Neuronal stem cell (in vitro differentiated cells): Measurements from ENCODE around the gene PRDM9.
"Not testable (repeated sequence)": the region's sequence is repeated elsewhere in the genome, so short reads cannot be mapped to it uniquely, and the experiment has no call there.

ENCODE experiments used
- DNase-seq: peaks from one replicate; pipeline ENCODE4 v3.0.0-alpha.2; 2013; ENCODE audit warnings: low spot score
- H2AFZ ChIP-seq: one replicate; pipeline ENCODE4 v1.6.1; 2013; ENCODE audit warnings: mild to moderate bottlenecking, low read length, inconsistent platforms
- H2AK5ac ChIP-seq: 2 replicates; pipeline ENCODE4 v1.6.1; 2013; ENCODE audit warnings: low read depth, mild to moderate bottlenecking, inconsistent platforms, low read length, moderate library complexity, mixed read lengths
- H2BK120ac ChIP-seq: 2 replicates; pipeline ENCODE4 v1.6.1; 2013; ENCODE audit warnings: low read depth, mild to moderate bottlenecking, inconsistent platforms, low read length, moderate library complexity, mixed read lengths
- H2BK12ac ChIP-seq: one replicate; pipeline ENCODE4 v1.6.1; 2013; ENCODE audit warnings: low read length, inconsistent platforms
- H2BK15ac ChIP-seq: 2 replicates; pipeline ENCODE4 v1.6.1; 2013; ENCODE audit warnings: mild to moderate bottlenecking, low read length, inconsistent platforms, mixed read lengths
- H2BK5ac ChIP-seq: one replicate; pipeline ENCODE4 v1.6.1; 2013; ENCODE audit warnings: inconsistent platforms, mild to moderate bottlenecking, low read length, moderate library complexity
- H3K14ac ChIP-seq: one replicate; pipeline ENCODE4 v1.6.1; 2013; ENCODE audit warnings: low read length, inconsistent platforms
- H3K18ac ChIP-seq: 2 replicates; pipeline ENCODE4 v1.6.1; 2013; ENCODE audit warnings: low read length, inconsistent platforms
- H3K23ac ChIP-seq: 2 replicates; pipeline ENCODE4 v1.6.1; 2013; ENCODE audit warnings: low read depth, mild to moderate bottlenecking, mixed read lengths, low read length, inconsistent platforms; ENCODE audit not compliant: poor library complexity
- H3K27ac ChIP-seq: replicated peaks from 3 replicates; pipeline ENCODE4 v1.5.1; 2013; ENCODE audit warnings: low read length, inconsistent platforms
- H3K27me3 ChIP-seq, 3 experiments: 2 replicates each; pipeline ENCODE4 v1.6.1; 2013; ENCODE audit warnings: low read length in 3 of 3, mild to moderate bottlenecking in 2 of 3, inconsistent platforms in 1 of 3, low read depth in 1 of 3, mixed read lengths in 1 of 3, moderate library complexity in 1 of 3; ENCODE audit not compliant: control insufficient read depth in 3 of 3, insufficient read depth in 3 of 3
- H3K36me3 ChIP-seq, 2 donors: replicated peaks in 1 of 2; 2 replicates each; pipeline ENCODE4 v1.6.1; 2013; ENCODE audit warnings: low read length in 2 of 2; ENCODE audit not compliant: control insufficient read depth in 2 of 2, insufficient read depth in 2 of 2
- H3K4ac ChIP-seq: 2 replicates; pipeline ENCODE4 v1.6.1; 2013; ENCODE audit warnings: inconsistent platforms, mild to moderate bottlenecking, low read length, moderate library complexity
- H3K4me1 ChIP-seq, 2 donors: 1 replicate in 1 of 2; 2 replicates in 1 of 2; pipeline ENCODE4 v1.6.1; 2013; ENCODE audit warnings: low read length in 2 of 2, low read depth in 1 of 2; ENCODE audit not compliant: control insufficient read depth in 2 of 2, insufficient read depth in 1 of 2
- H3K4me2 ChIP-seq: one replicate; pipeline ENCODE4 v1.6.1; 2013; ENCODE audit warnings: mild to moderate bottlenecking, low read length, inconsistent platforms; ENCODE audit not compliant: insufficient read depth, poor library complexity, severe bottlenecking
- H3K4me3 ChIP-seq, 2 donors: 2 replicates each; pipeline ENCODE4 v1.5.1; 2013; ENCODE audit warnings: low read length in 2 of 2, mild to moderate bottlenecking in 2 of 2, inconsistent platforms in 1 of 2, moderate library complexity in 1 of 2
- H3K79me1 ChIP-seq: one replicate; pipeline ENCODE4 v1.6.1; 2013; ENCODE audit warnings: low read depth, mild to moderate bottlenecking, inconsistent platforms, low read length, moderate library complexity
- H3K9ac ChIP-seq: one replicate; pipeline ENCODE4 v1.6.1; 2013; ENCODE audit warnings: mild to moderate bottlenecking, low read depth, low read length, inconsistent platforms; ENCODE audit not compliant: poor library complexity
- H3K9me3 ChIP-seq, 2 donors: replicated peaks in 1 of 2; 2 replicates each; pipeline versions ENCODE3 to v1.6.1; 2013; ENCODE audit warnings: low read length in 2 of 2, mild to moderate bottlenecking in 2 of 2, inconsistent platforms in 1 of 2, low read depth in 1 of 2, mixed read lengths in 1 of 2, moderate library complexity in 1 of 2; ENCODE audit not compliant: control insufficient read depth in 2 of 2, insufficient read depth in 1 of 2
- H4K8ac ChIP-seq: one replicate; pipeline ENCODE4 v1.6.1; 2013; ENCODE audit warnings: low read depth, mild to moderate bottlenecking, inconsistent platforms, low read length, moderate library complexity
- H4K91ac ChIP-seq: one replicate; pipeline ENCODE4 v1.6.1; 2013; ENCODE audit warnings: low read length, low read depth, mild to moderate bottlenecking, inconsistent platforms; ENCODE audit not compliant: poor library complexity
- WGBS, 2 donors: extraction: QIAGEN DNeasy Blood & Tissue Kit; methylation state at CpG; one replicate each; pipeline ENCODE4 v1.1.7; 2013; ENCODE audit warnings: missing lambda C conversion rate in 2 of 2, mixed read lengths in 1 of 2; ENCODE audit not compliant: insufficient read length in 2 of 2, insufficient replicate concordance in 1 of 2; ENCODE audit errors: extremely low coverage in 2 of 2; 5-methylcytosine and 5-hydroxymethylcytosine counted together

The PRDM9 gene

DNA sequence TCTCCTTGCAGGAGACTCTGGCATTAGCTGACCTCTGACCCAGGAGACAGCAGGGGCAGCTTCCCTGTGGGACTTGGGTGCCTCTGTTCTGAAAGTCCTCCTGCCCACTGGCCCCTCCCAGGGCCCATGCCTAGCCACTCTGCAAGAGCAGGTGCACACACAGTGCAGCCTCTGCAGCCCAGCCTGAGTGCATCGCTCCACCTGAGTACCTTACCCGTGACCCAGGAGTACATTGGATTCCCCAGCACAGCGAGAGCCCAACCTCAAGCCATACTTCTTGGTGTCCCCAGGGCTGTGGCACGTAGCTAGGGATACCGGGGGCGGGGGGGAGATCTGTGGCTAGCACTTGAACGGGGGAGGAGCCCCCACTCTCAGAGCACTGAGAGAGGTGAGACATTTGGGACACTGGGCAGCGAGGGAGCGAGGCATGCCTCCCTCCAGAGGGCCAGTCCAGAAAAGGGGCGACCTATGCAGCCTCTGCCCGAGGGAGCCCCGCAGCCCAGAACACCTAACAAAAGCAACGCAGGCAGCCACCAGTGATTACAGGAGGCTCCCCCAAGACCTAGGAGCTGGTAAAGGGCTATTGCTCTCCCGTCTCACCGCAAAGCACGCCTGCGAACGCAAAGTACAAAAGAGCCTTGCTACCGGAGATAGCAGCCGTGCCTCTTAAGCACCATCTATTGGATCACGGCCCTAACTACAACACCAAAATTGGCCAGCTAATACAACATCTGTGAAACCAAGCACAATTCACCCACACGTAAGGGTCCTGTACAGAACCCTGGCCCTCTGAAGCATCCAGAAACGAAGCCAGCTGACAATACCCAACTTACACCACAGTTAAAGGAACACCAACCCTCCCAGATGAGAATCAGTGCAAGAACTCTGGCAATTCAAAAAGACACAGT lies 826 bp upstream of the PRDM9 start:
- H3K4me3 ChIP-seq = no peak overlapping the region
- no peaks in the 10 kb centered on the region for H3K4me1 ChIP-seq
- no peak for DNase-seq
- H3K79me1 ChIP-seq = no peaks in the 10 kb centered on the region
- H2BK120ac ChIP-seq = no peak overlapping the region
- H3K4me2 ChIP-seq = no peak overlapping the region
- H2BK15ac ChIP-seq = no peak overlapping the region
- no peak overlapping the region for H3K27ac ChIP-seq
- H4K8ac ChIP-seq = no peak overlapping the region
- no peak overlapping the region for H3K9ac ChIP-seq
- no peak overlapping the region for H3K14ac ChIP-seq
- no peak overlapping the region for H3K23ac ChIP-seq
- H2BK12ac ChIP-seq = peak overlapping the region; percentile 73
- no peaks in the 10 kb centered on the region for H3K27me3 ChIP-seq
- H2AK5ac ChIP-seq = no peak overlapping the region
- WGBS, 2 donors = no CpG with 5 or more reads among the region's 23 CpGs
- no peak overlapping the region for H3K4ac ChIP-seq
- H4K91ac ChIP-seq = no peak overlapping the region
- peak overlapping the region; percentile 64 for H3K18ac ChIP-seq
- no peak overlapping the region for H2BK5ac ChIP-seq
- peak overlapping the region; percentile 72 for H2AFZ ChIP-seq
- H3K9me3 ChIP-seq = no peaks in the 10 kb centered on the region
- H3K36me3 ChIP-seq = no peaks in the 10 kb centered on the region

DNA sequence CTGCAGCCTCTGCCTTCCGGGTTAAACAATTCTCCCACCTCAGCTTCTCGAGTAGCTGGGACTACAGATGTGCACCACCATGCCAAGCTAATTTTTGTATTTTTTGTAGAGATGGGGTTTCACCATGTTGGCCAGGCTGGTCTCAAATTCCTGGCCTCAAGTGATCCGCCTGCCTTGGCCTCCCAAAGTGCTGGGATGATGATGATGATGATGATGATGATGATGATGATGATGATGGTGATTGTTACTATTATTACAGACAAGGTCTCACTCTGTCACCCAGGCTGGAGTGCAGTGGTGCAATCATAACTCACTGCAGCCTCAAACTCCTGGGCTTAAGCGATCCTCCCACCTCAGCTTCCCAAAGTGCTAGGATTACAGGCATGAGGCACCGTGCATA lies 3.0 kb downstream of the PRDM9 start:
- H3K27me3 ChIP-seq, H4K91ac ChIP-seq, H2BK5ac ChIP-seq, H3K18ac ChIP-seq, H3K36me3 ChIP-seq, H3K4me2 ChIP-seq, H3K9ac ChIP-seq, H3K23ac ChIP-seq, H3K27ac ChIP-seq, H2AFZ ChIP-seq, H2BK15ac ChIP-seq, H2AK5ac ChIP-seq, H2BK120ac ChIP-seq, DNase-seq, H4K8ac ChIP-seq, H3K9me3 ChIP-seq, H3K4me1 ChIP-seq, H3K4ac ChIP-seq, H3K14ac ChIP-seq, H3K4me3 ChIP-seq, H2BK12ac ChIP-seq, H3K79me1 ChIP-seq: not testable (repeated sequence)
- WGBS, 2 donors = no CpG with 5 or more reads among the region's 5 CpGs

DNA sequence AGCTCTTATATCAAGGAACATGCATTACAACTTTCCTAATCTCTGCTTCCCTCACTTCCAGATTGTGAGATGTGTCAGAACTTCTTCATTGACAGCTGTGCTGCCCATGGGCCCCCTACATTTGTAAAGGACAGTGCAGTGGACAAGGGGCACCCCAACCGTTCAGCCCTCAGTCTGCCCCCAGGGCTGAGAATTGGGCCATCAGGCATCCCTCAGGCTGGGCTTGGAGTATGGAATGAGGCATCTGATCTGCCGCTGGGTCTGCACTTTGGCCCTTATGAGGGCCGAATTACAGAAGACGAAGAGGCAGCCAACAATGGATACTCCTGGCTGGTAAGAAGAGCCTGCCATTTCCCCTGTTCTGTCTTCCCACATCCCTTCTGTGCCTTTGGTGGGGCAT lies 15.1 kb downstream of the PRDM9 start:
- H2BK120ac ChIP-seq = no peak overlapping the region
- H3K4me3 ChIP-seq = no peak overlapping the region
- no peak overlapping the region for H3K14ac ChIP-seq
- no peak overlapping the region for H4K8ac ChIP-seq
- H2AK5ac ChIP-seq = no peak overlapping the region
- no peak overlapping the region for H3K27ac ChIP-seq
- H3K9me3 ChIP-seq = no peaks in the 10 kb centered on the region
- H3K27me3 ChIP-seq = no peaks in the 10 kb centered on the region
- no peak overlapping the region for H3K4ac ChIP-seq
- no peak overlapping the region for H2BK12ac ChIP-seq
- H3K4me1 ChIP-seq = no peaks in the 10 kb centered on the region
- H3K18ac ChIP-seq = no peak overlapping the region
- DNase-seq = no peak
- no peak overlapping the region for H2AFZ ChIP-seq
- no peaks in the 10 kb centered on the region for H3K79me1 ChIP-seq
- no peak overlapping the region for H3K4me2 ChIP-seq
- WGBS, 2 donors = no CpG with 5 or more reads among the region's 4 CpGs
- no peak overlapping the region for H3K9ac ChIP-seq
- no peak overlapping the region for H4K91ac ChIP-seq
- H3K36me3 ChIP-seq = no peaks in the 10 kb centered on the region
- no peak overlapping the region for H3K23ac ChIP-seq
- no peak overlapping the region for H2BK15ac ChIP-seq
- H2BK5ac ChIP-seq = no peak overlapping the region

DNA sequence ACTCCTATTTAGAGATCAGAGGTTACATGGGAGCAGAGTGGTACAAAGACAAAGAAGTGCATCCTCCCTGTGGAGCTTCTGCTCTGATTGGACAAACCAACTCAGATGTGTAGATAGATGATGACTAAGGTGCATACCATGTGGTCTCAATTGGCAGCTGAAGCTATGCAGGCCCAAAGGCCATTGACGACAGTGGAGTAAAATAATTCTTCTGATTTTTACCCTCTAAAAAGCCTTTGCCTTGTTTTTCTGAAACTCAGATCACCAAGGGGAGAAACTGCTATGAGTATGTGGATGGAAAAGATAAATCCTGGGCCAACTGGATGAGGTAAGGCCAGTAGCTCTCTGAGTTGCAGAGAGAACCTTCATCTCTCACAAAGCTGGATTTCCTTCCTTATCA lies 15.6 kb downstream of the PRDM9 start:
- no peak overlapping the region for H3K23ac ChIP-seq
- no CpG with 5 or more reads among the region's 1 CpG for WGBS, 2 donors

More for the DNA sequence above, 15.6 kb downstream of the PRDM9 start:
- no peak overlapping the region for H2AFZ ChIP-seq
- H2BK12ac ChIP-seq = no peak overlapping the region
- H2BK15ac ChIP-seq = no peak overlapping the region
- H2BK120ac ChIP-seq = no peak overlapping the region
- no peaks in the 10 kb centered on the region for H3K4me1 ChIP-seq
- H3K36me3 ChIP-seq = no peaks in the 10 kb centered on the region
- no peak overlapping the region for H2BK5ac ChIP-seq
- no peak overlapping the region for H2AK5ac ChIP-seq
- H3K9me3 ChIP-seq = no peaks in the 10 kb centered on the region
- H4K91ac ChIP-seq = no peak overlapping the region
- H3K14ac ChIP-seq = no peak overlapping the region
- no peak overlapping the region for H3K9ac ChIP-seq
- H3K18ac ChIP-seq = no peak overlapping the region
- no peak overlapping the region for H4K8ac ChIP-seq
- H3K4ac ChIP-seq = no peak overlapping the region
- no peak overlapping the region for H3K27ac ChIP-seq
- H3K27me3 ChIP-seq = no peaks in the 10 kb centered on the region
- H3K4me3 ChIP-seq = no peak overlapping the region
- DNase-seq = no peak
- no peaks in the 10 kb centered on the region for H3K79me1 ChIP-seq
- no peak overlapping the region for H3K4me2 ChIP-seq
